ENCODE data around the gene CD6.

DNA sequence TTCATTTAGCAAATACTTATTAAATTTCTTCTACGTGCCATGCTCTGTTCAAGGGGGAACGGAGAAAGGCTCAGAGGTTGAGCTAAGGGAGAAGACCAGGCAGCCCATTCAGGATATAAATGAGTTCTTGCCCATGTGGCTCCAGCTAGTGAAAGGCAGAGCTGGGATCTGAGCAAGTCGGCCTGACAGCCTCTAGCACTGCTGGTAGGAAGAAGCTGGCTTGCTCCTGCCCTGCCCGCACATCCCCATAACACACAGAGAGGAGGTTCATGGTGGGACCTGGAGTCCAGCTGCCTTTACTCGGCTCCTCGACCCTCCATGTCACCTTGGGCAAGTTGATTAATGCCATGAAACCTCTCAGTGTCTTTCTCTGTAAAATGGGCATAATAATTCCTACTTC lies 21.5 kb upstream of the CD6 start:
- TF ChIP-seq, protein P1, sequence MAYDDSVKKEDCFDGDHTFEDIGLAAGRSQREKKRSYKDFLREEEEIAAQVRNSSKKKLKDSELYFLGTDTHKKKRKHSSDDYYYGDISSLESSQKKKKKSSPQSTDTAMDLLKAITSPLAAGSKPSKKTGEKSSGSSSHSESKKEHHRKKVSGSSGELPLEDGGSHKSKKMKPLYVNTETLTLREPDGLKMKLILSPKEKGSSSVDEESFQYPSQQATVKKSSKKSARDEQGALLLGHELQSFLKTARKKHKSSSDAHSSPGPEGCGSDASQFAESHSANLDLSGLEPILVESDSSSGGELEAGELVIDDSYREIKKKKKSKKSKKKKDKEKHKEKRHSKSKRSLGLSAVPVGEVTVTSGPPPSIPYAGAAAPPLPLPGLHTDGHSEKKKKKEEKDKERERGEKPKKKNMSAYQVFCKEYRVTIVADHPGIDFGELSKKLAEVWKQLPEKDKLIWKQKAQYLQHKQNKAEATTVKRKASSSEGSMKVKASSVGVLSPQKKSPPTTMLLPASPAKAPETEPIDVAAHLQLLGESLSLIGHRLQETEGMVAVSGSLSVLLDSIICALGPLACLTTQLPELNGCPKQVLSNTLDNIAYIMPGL (CRISPR knock-in tag; IDR thresholded peaks at IDR 0.05; ENCODE audit: borderline replicate concordance): no peak
- TF ChIP-seq RNF2 (IDR thresholded peaks at IDR 0.05; ENCODE audit: borderline replicate concordance, low read depth) (no peak), POLR2A (IDR thresholded peaks at IDR 0.05; ENCODE audit: low read length) (no peak), RFX5 (IDR thresholded peaks at IDR 0.05) (no peak), JUN (IDR thresholded peaks at IDR 0.05) (no peak), MYC (IDR thresholded peaks at IDR 0.05; ENCODE audit: borderline replicate concordance, low read length) (no peak), RAD21 (conservative IDR thresholded peaks at IDR 0.05 in 1 of 2, IDR thresholded peaks at IDR 0.05 in 1 of 2) (no peak), NFE2L2 (conservative IDR thresholded peaks at IDR 0.05; ENCODE audit: low read length) (no peak), HOXB13 (CRISPR knock-in tag; IDR thresholded peaks at IDR 0.05; ENCODE audit: low read depth) (no peak), CBX8 (IDR thresholded peaks at IDR 0.05) (no peak)
- TF ChIP-seq, protein P2, sequence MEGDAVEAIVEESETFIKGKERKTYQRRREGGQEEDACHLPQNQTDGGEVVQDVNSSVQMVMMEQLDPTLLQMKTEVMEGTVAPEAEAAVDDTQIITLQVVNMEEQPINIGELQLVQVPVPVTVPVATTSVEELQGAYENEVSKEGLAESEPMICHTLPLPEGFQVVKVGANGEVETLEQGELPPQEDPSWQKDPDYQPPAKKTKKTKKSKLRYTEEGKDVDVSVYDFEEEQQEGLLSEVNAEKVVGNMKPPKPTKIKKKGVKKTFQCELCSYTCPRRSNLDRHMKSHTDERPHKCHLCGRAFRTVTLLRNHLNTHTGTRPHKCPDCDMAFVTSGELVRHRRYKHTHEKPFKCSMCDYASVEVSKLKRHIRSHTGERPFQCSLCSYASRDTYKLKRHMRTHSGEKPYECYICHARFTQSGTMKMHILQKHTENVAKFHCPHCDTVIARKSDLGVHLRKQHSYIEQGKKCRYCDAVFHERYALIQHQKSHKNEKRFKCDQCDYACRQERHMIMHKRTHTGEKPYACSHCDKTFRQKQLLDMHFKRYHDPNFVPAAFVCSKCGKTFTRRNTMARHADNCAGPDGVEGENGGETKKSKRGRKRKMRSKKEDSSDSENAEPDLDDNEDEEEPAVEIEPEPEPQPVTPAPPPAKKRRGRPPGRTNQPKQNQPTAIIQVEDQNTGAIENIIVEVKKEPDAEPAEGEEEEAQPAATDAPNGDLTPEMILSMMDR (IDR thresholded peaks at IDR 0.05): no peak
- TF ChIP-seq, protein P3, sequence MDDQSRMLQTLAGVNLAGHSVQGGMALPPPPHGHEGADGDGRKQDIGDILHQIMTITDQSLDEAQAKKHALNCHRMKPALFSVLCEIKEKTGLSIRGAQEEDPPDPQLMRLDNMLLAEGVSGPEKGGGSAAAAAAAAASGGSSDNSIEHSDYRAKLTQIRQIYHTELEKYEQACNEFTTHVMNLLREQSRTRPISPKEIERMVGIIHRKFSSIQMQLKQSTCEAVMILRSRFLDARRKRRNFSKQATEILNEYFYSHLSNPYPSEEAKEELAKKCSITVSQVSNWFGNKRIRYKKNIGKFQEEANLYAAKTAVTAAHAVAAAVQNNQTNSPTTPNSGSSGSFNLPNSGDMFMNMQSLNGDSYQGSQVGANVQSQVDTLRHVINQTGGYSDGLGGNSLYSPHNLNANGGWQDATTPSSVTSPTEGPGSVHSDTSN (IDR thresholded peaks at IDR 0.05): no peak
- TF ChIP-seq, protein P4, sequence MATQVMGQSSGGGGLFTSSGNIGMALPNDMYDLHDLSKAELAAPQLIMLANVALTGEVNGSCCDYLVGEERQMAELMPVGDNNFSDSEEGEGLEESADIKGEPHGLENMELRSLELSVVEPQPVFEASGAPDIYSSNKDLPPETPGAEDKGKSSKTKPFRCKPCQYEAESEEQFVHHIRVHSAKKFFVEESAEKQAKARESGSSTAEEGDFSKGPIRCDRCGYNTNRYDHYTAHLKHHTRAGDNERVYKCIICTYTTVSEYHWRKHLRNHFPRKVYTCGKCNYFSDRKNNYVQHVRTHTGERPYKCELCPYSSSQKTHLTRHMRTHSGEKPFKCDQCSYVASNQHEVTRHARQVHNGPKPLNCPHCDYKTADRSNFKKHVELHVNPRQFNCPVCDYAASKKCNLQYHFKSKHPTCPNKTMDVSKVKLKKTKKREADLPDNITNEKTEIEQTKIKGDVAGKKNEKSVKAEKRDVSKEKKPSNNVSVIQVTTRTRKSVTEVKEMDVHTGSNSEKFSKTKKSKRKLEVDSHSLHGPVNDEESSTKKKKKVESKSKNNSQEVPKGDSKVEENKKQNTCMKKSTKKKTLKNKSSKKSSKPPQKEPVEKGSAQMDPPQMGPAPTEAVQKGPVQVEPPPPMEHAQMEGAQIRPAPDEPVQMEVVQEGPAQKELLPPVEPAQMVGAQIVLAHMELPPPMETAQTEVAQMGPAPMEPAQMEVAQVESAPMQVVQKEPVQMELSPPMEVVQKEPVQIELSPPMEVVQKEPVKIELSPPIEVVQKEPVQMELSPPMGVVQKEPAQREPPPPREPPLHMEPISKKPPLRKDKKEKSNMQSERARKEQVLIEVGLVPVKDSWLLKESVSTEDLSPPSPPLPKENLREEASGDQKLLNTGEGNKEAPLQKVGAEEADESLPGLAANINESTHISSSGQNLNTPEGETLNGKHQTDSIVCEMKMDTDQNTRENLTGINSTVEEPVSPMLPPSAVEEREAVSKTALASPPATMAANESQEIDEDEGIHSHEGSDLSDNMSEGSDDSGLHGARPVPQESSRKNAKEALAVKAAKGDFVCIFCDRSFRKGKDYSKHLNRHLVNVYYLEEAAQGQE (IDR thresholded peaks at IDR 0.05): no peak
